Kidney (tissue), 14 donors: ENCODE measurements around the gene OVOL2. TPM values are rescaled to one million over a fixed set of nuclear protein-coding genes. Genes with fewer than 3 reads are reported as not detected.
"Not testable (repeated sequence)": the region's sequence is repeated elsewhere in the genome, so short reads cannot be mapped to it uniquely, and the experiment has no call there.

Experiments used
- DNase-seq, 5 donors: peaks; one replicate each; pipeline ENCODE4 v3.0.0-alpha.2; 2013 to 2020
- FAIRE-seq: peaks from 2 replicates; lab custom pipeline; 2012; peaks lifted over from hg19 to GRCh38; lab: Jason Lieb, UNC
- H3K27ac ChIP-seq, 2 donors: one replicate each; pipeline ENCODE4 v1.7.0; 2013; ENCODE audit warnings: low read depth in 2 of 2, low read length in 2 of 2, inconsistent platforms in 1 of 2
- H3K27me3 ChIP-seq: one replicate; pipeline ENCODE4 v1.7.1; 2013; ENCODE audit warnings: low read length, inconsistent platforms; ENCODE audit not compliant: control insufficient read depth, insufficient read depth
- H3K36me3 ChIP-seq, 3 donors: one replicate each; pipeline versions ENCODE4 v1.7.0 to v1.7.1; 2013; ENCODE audit warnings: low read length in 3 of 3, control low read depth in 1 of 3, inconsistent platforms in 1 of 3; ENCODE audit not compliant: insufficient read depth in 3 of 3, control insufficient read depth in 2 of 3
- H3K4me1 ChIP-seq, 3 donors: one replicate each; pipeline versions ENCODE4 v1.7.0 to v1.7.1; 2013; ENCODE audit warnings: low read length in 3 of 3, inconsistent platforms in 1 of 3, low read depth in 1 of 3; ENCODE audit not compliant: control insufficient read depth in 2 of 3, insufficient read depth in 2 of 3
- H3K4me3 ChIP-seq, 3 donors: one replicate each; pipeline versions ENCODE4 v1.7.0 to v1.8.1; 2013; ENCODE audit warnings: low read length in 3 of 3, control low read depth in 1 of 3, inconsistent platforms in 1 of 3
- H3K9ac ChIP-seq, 3 donors: one replicate each; pipeline versions ENCODE4 v1.7.0 to v1.7.1; 2013; ENCODE audit warnings: low read length in 3 of 3, control low read depth in 1 of 3, inconsistent platforms in 1 of 3
- H3K9me3 ChIP-seq, 3 donors: one replicate each; pipeline versions ENCODE4 v1.7.0 to v1.7.1; 2013; ENCODE audit warnings: low read length in 3 of 3, control low read depth in 1 of 3, inconsistent platforms in 1 of 3; ENCODE audit not compliant: control insufficient read depth in 2 of 3, insufficient read depth in 1 of 3
- intact Hi-C: fragments of 100-400 bp; cut with DNase I; formaldehyde crosslinking; loops from one replicate; pipeline ENCODE4 v1.11.1; 2022
- polyA plus RNA-seq: library from polyadenylated mRNA; stranded (reverse); fragments of 350-450 nt; fragmentation: Illumina TruSeq; extraction: RNeasy Lipid Tissue Mini Kit (QIAGEN cat#74804); gene quantifications from one replicate; pipeline ENCODE4 v1.2.3, GENCODE V29; 2014; ENCODE audit warnings: low read depth, low replicate concordance; ENCODE audit not compliant: insufficient read depth
- total RNA-seq: library from RNA; stranded (reverse); fragmentation: NEBNext Ultra II Directional; extraction: Animal tissue kit (Norgen Biotek cat#: 25700); gene quantifications from one replicate; pipeline ENCODE4 v1.2.1, GENCODE V29; 2021
- TF ChIP-seq, protein P1 (sequence below): IDR thresholded peaks from 3 replicates; pipeline ENCODE4 v1.5.1; 2012; ENCODE audit warnings: mild to moderate bottlenecking, moderate library complexity, borderline replicate concordance; ENCODE audit not compliant: insufficient read depth; ENCODE audit errors: extremely low read depth
- donor health status: control.
- donor health status: control.
- donor health status: control.
- donor health status: control.
- donor health status: control.
- donor health status: DM: yes; HTN: yes; CAD: no.
- donor health status: Normal renal cell carcinoma (clear cell type).

Gene OVOL2
- total and polyA plus RNA-seq, 2 donors from 2014 or later = 4.1 to 4.8 TPM

DNA sequence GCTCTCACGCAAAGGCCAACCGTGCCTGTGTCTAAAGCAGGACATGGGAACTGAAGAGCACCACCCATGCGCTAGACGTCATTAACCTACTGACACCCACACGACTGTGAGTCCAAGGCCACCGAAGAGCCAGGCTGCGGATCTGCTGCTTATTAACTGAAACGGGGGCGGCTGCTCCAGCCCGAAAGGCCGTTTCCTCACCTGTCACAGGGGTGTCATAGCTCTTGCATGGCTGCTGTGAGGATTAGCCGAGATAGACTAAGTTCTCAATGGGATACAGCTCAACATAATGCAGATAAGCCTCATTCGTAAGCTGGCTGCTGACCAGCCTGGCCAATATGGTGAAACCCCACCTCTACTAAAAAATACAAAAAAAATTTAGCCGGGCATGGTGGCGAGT, 26.7 kb downstream of the OVOL2 start:
- peaks cover 0 to 6% (median 5%) of the 10 kb centered on the region in 3 donors for H3K4me1 ChIP-seq
- no peak overlapping the region for H3K27ac ChIP-seq
- peak in 1 of 5 donors; percentile 45 for DNase-seq
- no peak for FAIRE-seq
- TF ChIP-seq, protein P1, sequence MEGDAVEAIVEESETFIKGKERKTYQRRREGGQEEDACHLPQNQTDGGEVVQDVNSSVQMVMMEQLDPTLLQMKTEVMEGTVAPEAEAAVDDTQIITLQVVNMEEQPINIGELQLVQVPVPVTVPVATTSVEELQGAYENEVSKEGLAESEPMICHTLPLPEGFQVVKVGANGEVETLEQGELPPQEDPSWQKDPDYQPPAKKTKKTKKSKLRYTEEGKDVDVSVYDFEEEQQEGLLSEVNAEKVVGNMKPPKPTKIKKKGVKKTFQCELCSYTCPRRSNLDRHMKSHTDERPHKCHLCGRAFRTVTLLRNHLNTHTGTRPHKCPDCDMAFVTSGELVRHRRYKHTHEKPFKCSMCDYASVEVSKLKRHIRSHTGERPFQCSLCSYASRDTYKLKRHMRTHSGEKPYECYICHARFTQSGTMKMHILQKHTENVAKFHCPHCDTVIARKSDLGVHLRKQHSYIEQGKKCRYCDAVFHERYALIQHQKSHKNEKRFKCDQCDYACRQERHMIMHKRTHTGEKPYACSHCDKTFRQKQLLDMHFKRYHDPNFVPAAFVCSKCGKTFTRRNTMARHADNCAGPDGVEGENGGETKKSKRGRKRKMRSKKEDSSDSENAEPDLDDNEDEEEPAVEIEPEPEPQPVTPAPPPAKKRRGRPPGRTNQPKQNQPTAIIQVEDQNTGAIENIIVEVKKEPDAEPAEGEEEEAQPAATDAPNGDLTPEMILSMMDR = no peak
- intact Hi-C loops = no loop called here
- no peaks in the 10 kb centered on the region for H3K27me3 ChIP-seq
- no peak overlapping the region for H3K4me3 ChIP-seq
- no peaks in the 10 kb centered on the region for H3K36me3 ChIP-seq
- H3K9ac ChIP-seq = no peak overlapping the region
- no peaks in the 10 kb centered on the region for H3K9me3 ChIP-seq

DNA sequence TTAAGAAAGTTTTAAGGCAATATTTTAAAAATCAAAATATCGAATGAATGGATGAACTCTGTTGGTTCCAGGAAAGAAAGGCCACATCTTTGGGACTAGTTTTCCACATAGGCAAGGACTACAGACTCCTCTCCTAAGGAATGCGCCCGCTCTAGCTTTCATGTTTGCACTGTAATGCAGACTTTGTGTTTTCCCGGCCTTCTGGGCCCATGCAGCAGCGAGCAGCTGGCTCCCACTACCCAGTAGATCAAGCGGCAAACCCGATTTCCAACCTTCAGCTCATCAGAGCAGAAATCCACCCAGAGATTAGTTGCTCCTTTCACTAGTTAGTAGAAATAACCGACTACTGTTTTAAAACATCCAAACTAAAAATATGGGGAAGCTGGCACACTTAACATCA, 27.7 kb downstream of the OVOL2 start:
- Histone ChIP-seq H3K9me3 (no peaks in the 10 kb centered on the region), H3K4me3 (no peak overlapping the region), H3K9ac (no peak overlapping the region), H3K4me1 (peaks cover 0 to 6% (median 5%) of the 10 kb centered on the region in 3 donors), H3K27me3 (no peaks in the 10 kb centered on the region), H3K36me3 (no peaks in the 10 kb centered on the region), H3K27ac (no peak overlapping the region)
- intact Hi-C loops = no loop called here
- DNase-seq (peak in 2 of 5 donors; percentile 25 to 46), FAIRE-seq (no peak)
- TF ChIP-seq, protein P1 = no peak

DNA sequence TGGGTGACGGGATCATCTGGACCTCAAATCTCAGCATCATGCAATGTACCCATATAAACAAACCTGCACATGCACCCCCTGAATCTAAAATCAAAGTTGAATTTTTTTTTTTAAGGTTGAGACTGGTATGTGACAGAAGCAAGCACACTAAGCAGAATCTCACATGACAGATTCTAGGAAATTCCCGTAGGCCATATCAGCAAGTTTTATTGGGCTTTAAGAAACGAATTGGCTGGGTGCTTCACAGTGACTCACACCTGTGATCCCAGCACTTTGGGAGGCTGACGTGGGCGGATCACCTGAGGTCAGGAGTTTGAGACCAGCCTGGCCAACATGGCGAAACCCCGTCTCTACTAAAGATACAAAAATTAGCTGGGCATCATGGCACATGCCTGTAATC, 30.7 kb downstream of the OVOL2 start:
- H3K36me3 ChIP-seq, H3K4me1 ChIP-seq, FAIRE-seq, H3K27ac ChIP-seq, H3K4me3 ChIP-seq, H3K9me3 ChIP-seq, H3K27me3 ChIP-seq, intact Hi-C loops, DNase-seq, H3K9ac ChIP-seq: not testable (repeated sequence)

DNA sequence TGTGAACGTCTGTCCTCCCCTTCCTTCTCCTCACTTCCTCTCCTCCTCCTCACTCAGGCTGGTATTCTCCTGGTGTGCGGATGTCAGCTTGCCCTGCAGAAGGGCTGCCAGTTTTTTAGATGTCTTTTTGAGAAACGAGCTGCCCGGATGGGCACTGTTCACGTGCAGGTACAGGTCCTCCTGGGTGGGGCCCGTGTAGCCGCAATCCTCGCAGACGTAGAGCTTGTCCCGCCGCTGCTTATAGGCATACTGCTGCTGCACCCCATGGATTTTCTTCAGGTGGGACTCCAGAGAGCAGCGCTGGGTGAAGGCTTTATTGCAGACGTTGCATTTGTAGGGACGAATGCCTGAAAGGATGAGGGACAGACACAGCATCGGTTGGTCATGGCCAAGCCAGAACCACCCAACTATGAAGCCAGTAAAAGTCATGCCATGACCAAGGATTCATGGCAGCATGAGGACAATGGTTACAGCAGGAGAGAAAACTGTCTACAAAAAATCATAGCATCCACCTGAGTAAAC, 33.0 kb downstream of the OVOL2 start:
- FAIRE-seq = no peak
- Histone ChIP-seq H3K4me3 (no peak overlapping the region), H3K9me3 (no peaks in the 10 kb centered on the region), H3K27ac (no peak overlapping the region), H3K4me1 (no peaks in the 10 kb centered on the region), H3K9ac (no peak overlapping the region), H3K27me3 (no peaks in the 10 kb centered on the region), H3K36me3 (peaks cover 0 to 5% (median 0%) of the 10 kb centered on the region in 3 donors)
- intact Hi-C loops = no loop called here
- TF ChIP-seq, protein P1 = no peak
- DNase-seq = no peak
